Skeletal muscle cell (primary cell): Measurements from ENCODE around the gene PRKCB.
"Not testable (repeated sequence)": the region's sequence is repeated elsewhere in the genome, so short reads cannot be mapped to it uniquely, and the experiment has no call there.

Experiments
- DNase-seq: peaks from one replicate; pipeline ENCODE4 v3.0.0-alpha.2; 2010; ENCODE audit warnings: low read depth
- H3K4me3 ChIP-seq: 2 replicates; pipeline ENCODE4 v1.5.1; 2011; ENCODE audit warnings: low read depth, mild to moderate bottlenecking, control low read depth, low read length, moderate library complexity

The PRKCB gene

GRCh38 chr16:24094660-24095059 is 258.9 kb downstream of the PRKCB start:
- H3K4me3 ChIP-seq, result no peak overlapping the region
- no peak for DNase-seq

- no peak overlapping the region for H3K4me3 ChIP-seq
- DNase-seq, result no peak
Observed at GRCh38 chr16:24098896-24099295, 263.1 kb downstream of the PRKCB start.

GRCh38 chr16:24101431-24101830 is 265.6 kb downstream of the PRKCB start:
- DNase-seq, result no peak
- no peak overlapping the region for H3K4me3 ChIP-seq

GRCh38 chr16:24102209-24102660 is 266.5 kb downstream of the PRKCB start:
- no peak for DNase-seq
- H3K4me3 ChIP-seq, result no peak overlapping the region

- H3K4me3 ChIP-seq, DNase-seq: not testable (repeated sequence)
Observed at GRCh38 chr16:24105471-24105870, 269.7 kb downstream of the PRKCB start.

GRCh38 chr16:24108090-24108489 is 272.3 kb downstream of the PRKCB start:
- not testable (repeated sequence) for DNase-seq

GRCh38 chr16:24111724-24112302 is 276.0 kb downstream of the PRKCB start:
- no peak overlapping the region for H3K4me3 ChIP-seq
- DNase-seq, result no peak

More at GRCh38 chr16:24108090-24108489, 272.3 kb downstream of the PRKCB start:
- H3K4me3 ChIP-seq, result not testable (repeated sequence)

- H3K4me3 ChIP-seq, result no peak overlapping the region
- no peak for DNase-seq
Observed at GRCh38 chr16:24113115-24113745, 277.4 kb downstream of the PRKCB start.

- DNase-seq, result no peak
- H3K4me3 ChIP-seq, result no peak overlapping the region
Observed at GRCh38 chr16:24114876-24115275, 279.1 kb downstream of the PRKCB start.

- no peak for DNase-seq
- no peak overlapping the region for H3K4me3 ChIP-seq
Observed at GRCh38 chr16:24116046-24116776, 280.4 kb downstream of the PRKCB start.

- H3K4me3 ChIP-seq, result no peak overlapping the region
- DNase-seq, result no peak
Observed at GRCh38 chr16:24116989-24117388, 281.2 kb downstream of the PRKCB start.

- no peak overlapping the region for H3K4me3 ChIP-seq
- no peak for DNase-seq
Observed at GRCh38 chr16:24117680-24118079, 281.9 kb downstream of the PRKCB start.

GRCh38 chr16:24118126-24118821 is 282.5 kb downstream of the PRKCB start:
- DNase-seq, result no peak
- no peak overlapping the region for H3K4me3 ChIP-seq

- DNase-seq, result no peak
- no peak overlapping the region for H3K4me3 ChIP-seq
Observed at GRCh38 chr16:24119807-24120206, 284.0 kb downstream of the PRKCB start.

GRCh38 chr16:24123275-24123674 is 287.5 kb downstream of the PRKCB start:
- H3K4me3 ChIP-seq, result no peak overlapping the region
- no peak for DNase-seq

GRCh38 chr16:24124291-24124690 is 288.5 kb downstream of the PRKCB start:
- no peak for DNase-seq
- H3K4me3 ChIP-seq, result no peak overlapping the region

- H3K4me3 ChIP-seq, result no peak overlapping the region
- no peak for DNase-seq
Observed at GRCh38 chr16:24125214-24125613, 289.4 kb downstream of the PRKCB start.

GRCh38 chr16:24129412-24129918 is 293.7 kb downstream of the PRKCB start:
- no peak for DNase-seq
- no peak overlapping the region for H3K4me3 ChIP-seq

- no peak for DNase-seq
Observed at GRCh38 chr16:24130494-24131085, 294.8 kb downstream of the PRKCB start.

GRCh38 chr16:24131294-24131693 is 295.5 kb downstream of the PRKCB start:
- DNase-seq, result no peak
- H3K4me3 ChIP-seq, result no peak overlapping the region

More at GRCh38 chr16:24130494-24131085, 294.8 kb downstream of the PRKCB start:
- H3K4me3 ChIP-seq, result no peak overlapping the region
